Left lung (tissue), 10 donors: ENCODE measurements around the gene ROR2. TPM values are rescaled to one million over a fixed set of nuclear protein-coding genes. Genes with fewer than 3 reads are reported as not detected.
A peak's percentile ranks its signal among the peaks of the same experiment; 100 is the strongest.
"Not testable (repeated sequence)": the region's sequence is repeated elsewhere in the genome, so short reads cannot be mapped to it uniquely, and the experiment has no call there.

ENCODE experiments used
- ATAC-seq: fragments of 200-7000 bp; cut with Tn5 transposase; one replicate; pipeline ENCODE4 v1.9.1; 2020; ENCODE audit warnings: moderate library complexity
- DNase-seq, 4 donors: peaks; one replicate each; pipeline ENCODE4 v3.0.0-alpha.2; 2013 to 2020
- H3K27ac ChIP-seq, 2 donors: fragments of 200-600 bp; sonication (generic) in 1 of 2; one replicate each; pipeline versions ENCODE4 v1.5.0 to v1.8.0; 2020 to 2021
- H3K27me3 ChIP-seq, 2 donors: fragments of 200-600 bp; sonication (generic) in 1 of 2; one replicate each; pipeline versions ENCODE4 v1.5.0 to v1.8.0; 2020 to 2021
- H3K36me3 ChIP-seq, 2 donors: fragments of 200-600 bp; sonication (generic) in 1 of 2; one replicate each; pipeline versions ENCODE4 v1.5.0 to v1.8.0; 2020 to 2021
- H3K4me1 ChIP-seq, 2 donors: fragments of 200-600 bp; one replicate each; pipeline ENCODE4 v1.8.0; 2021
- H3K4me3 ChIP-seq, 2 donors: fragments of 200-600 bp; sonication (generic) in 1 of 2; one replicate each; pipeline versions ENCODE4 v1.5.0 to v1.8.0; 2020 to 2021; ENCODE audit warnings: mild to moderate bottlenecking in 1 of 2
- H3K9me3 ChIP-seq, 2 donors: fragments of 200-600 bp; sonication (generic) in 1 of 2; one replicate each; pipeline versions ENCODE4 v1.5.0 to v1.8.0; 2020 to 2021
- intact Hi-C, 2 donors: fragments of 100-400 bp; cut with DNase I; formaldehyde crosslinking; loops; one replicate each; pipeline versions ENCODE4 v1.11.2 to v1.14.2; 2022
- microRNA-seq, 2 donors: library from miRNA; unstranded; fragments of <30 nt; microRNA quantifications; one replicate each; pipeline ENCODE4, GENCODE V29; 2019
- polyA plus RNA-seq, 6 donors: library from polyadenylated mRNA; unstranded; fragments of 120-200 nt; gene quantifications; one replicate each; pipeline ENCODE4 v1.2.1, GENCODE V29; 2013; ENCODE audit not compliant: insufficient read length in 6 of 6
- total RNA-seq, 2 donors: library from RNA; stranded (reverse); fragmentation: NEBNext Ultra II Directional; extraction: Animal tissue kit (Norgen Biotek cat#: 25700); gene quantifications; one replicate each; pipeline ENCODE4 v1.2.1, GENCODE V29; 2021
- TF ChIP-seq, protein P1 (sequence below), 2 donors: fragments of 200-600 bp; sonication (generic) in 1 of 2; IDR thresholded peaks; one replicate each; pipeline versions ENCODE4 v1.5.0 to v1.8.0; 2021; ENCODE audit warnings: antibody characterized with exemption in 2 of 2
- donor health status: DM: no; HTN: yes; CAD: no.
- donor health status: DM: no; HTN: no; CAD: no.

ROR2 gene
- total and polyA plus RNA-seq, 8 donors: 11.5 to 36.5 (median 29.7) TPM

- H3K4me3 ChIP-seq: no peak overlapping the region
- H3K4me1 ChIP-seq: peaks cover 0 to 3% of the 10 kb centered on the region in 2 donors
- no peaks in the 10 kb centered on the region for H3K36me3 ChIP-seq
- H3K27me3 ChIP-seq: peaks cover 0 to 3% of the 10 kb centered on the region in 2 donors
- H3K9me3 ChIP-seq: peaks cover 0 to 4% of the 10 kb centered on the region in 2 donors
- DNase-seq: no peak
- intact Hi-C loops: no loop called here
- TF ChIP-seq, protein P1, sequence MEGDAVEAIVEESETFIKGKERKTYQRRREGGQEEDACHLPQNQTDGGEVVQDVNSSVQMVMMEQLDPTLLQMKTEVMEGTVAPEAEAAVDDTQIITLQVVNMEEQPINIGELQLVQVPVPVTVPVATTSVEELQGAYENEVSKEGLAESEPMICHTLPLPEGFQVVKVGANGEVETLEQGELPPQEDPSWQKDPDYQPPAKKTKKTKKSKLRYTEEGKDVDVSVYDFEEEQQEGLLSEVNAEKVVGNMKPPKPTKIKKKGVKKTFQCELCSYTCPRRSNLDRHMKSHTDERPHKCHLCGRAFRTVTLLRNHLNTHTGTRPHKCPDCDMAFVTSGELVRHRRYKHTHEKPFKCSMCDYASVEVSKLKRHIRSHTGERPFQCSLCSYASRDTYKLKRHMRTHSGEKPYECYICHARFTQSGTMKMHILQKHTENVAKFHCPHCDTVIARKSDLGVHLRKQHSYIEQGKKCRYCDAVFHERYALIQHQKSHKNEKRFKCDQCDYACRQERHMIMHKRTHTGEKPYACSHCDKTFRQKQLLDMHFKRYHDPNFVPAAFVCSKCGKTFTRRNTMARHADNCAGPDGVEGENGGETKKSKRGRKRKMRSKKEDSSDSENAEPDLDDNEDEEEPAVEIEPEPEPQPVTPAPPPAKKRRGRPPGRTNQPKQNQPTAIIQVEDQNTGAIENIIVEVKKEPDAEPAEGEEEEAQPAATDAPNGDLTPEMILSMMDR (IDR thresholded peaks at IDR 0.05): no peak
- ATAC-seq: no peak
- H3K27ac ChIP-seq: no peak overlapping the region
Measured at GRCh38 chr9:91517801-91518200, 432.2 kb downstream of the ROR2 start.

GRCh38 chr9:91517332-91517731 lies 432.7 kb downstream of the ROR2 start:
- H3K27me3 ChIP-seq, H3K27ac ChIP-seq, H3K4me1 ChIP-seq, H3K9me3 ChIP-seq, intact Hi-C loops, H3K36me3 ChIP-seq, ATAC-seq, DNase-seq, H3K4me3 ChIP-seq: not testable (repeated sequence)

DNA sequence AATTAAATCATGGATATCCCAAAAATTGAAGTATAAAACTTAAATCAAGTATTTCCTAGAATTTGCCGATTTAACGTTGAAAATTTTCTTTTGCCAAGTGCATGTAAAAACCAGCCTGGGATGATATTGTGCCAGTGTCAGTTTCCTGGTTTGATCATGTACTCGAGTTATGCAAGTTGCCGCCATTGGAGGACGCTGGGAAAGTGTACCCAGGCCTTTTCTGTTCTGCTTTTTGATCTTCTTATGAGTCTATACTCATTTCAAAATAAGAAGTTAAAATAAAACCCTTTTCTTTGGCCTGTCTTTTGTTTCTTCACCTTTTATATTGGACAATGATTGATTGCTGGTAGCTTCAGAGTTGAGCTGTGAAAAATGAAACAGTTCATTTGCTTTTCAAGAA lies 433.3 kb downstream of the ROR2 start:
- peaks cover 0 to 3% of the 10 kb centered on the region in 2 donors for H3K27me3 ChIP-seq
- H3K4me3 ChIP-seq: no peak overlapping the region
- ATAC-seq (no peak), DNase-seq (no peak)
- peaks cover 0 to 8% of the 10 kb centered on the region in 2 donors for H3K9me3 ChIP-seq
- intact Hi-C loops: no loop called here
- H3K27ac ChIP-seq: no peak overlapping the region
- H3K4me1 ChIP-seq: peaks cover 0 to 3% of the 10 kb centered on the region in 2 donors
- TF ChIP-seq, protein P1 (IDR thresholded peaks at IDR 0.05): no peak
- no peaks in the 10 kb centered on the region for H3K36me3 ChIP-seq

GRCh38 chr9:91516081-91516480 lies 433.9 kb downstream of the ROR2 start:
- Histone ChIP-seq H3K4me1 (peaks cover 0 to 3% of the 10 kb centered on the region in 2 donors), H3K27ac (no peak overlapping the region), H3K9me3 (peaks cover 0 to 7% of the 10 kb centered on the region in 2 donors), H3K36me3 (no peaks in the 10 kb centered on the region), H3K4me3 (no peak overlapping the region), H3K27me3 (peaks cover 0 to 3% of the 10 kb centered on the region in 2 donors)
- no peak for ATAC-seq
- DNase-seq: no peak
- TF ChIP-seq, protein P1 (IDR thresholded peaks at IDR 0.05): no peak
- intact Hi-C loops: no loop called here

DNA sequence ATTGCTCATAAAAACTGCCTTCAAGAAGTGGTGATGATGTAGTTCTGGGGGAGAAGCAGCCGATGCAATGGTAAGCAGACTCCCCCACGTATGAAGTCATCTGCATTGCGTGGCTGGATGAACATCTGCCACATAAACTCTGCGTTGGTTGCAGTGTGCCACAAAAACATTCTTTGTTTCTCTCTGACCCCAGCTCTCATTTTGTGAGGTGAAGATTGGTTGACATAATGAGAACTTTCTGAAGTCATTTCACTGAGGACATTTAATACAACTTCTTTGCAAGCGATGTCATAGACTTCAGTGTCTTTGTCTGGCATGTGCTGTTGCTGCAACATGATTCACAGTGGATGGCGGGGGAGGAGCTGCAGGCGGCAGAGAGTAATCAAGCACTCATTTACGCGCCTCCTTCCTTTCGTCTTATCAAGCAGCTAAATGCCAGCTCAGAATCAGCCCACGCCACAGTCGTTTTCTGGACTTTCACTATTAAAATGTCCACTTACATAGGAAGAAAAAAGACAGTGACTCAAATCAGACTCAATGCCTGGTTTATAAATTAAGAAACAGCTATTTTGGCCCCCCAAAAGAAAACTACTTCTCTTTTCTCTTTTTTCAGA lies 434.8 kb downstream of the ROR2 start:
- Histone ChIP-seq H3K36me3 (no peaks in the 10 kb centered on the region), H3K27me3 (peaks cover 0 to 3% of the 10 kb centered on the region in 2 donors), H3K9me3 (peaks cover 0 to 4% of the 10 kb centered on the region in 2 donors), H3K4me3 (no peak overlapping the region), H3K27ac (peak overlapping the region in 1 of 2 donors; percentile 35), H3K4me1 (peaks cover 0 to 3% of the 10 kb centered on the region in 2 donors)
- TF ChIP-seq, protein P1 (IDR thresholded peaks at IDR 0.05): no peak
- no peak for DNase-seq
- ATAC-seq: peak; percentile 88
- intact Hi-C loops: no loop called here

Small RNAs within 50 kb of the gene (microRNA-seq; reads per million reads assigned to microRNA genes)
- gene MIR3910-1: 0 reads per million in 2 donors
- gene MIR3910-2: 0 reads per million in 2 donors

Other genes with a start within 250 kb of the ROR2 start
- gene SPTLC1, start 165.2 kb upstream of the ROR2 start, total RNA-seq: 10 to 100 TPM; 68.0 to 73.8 TPM
- 10 to 100 TPM; 79.4 to 91.6 (median 85.1) TPM for gene SPTLC1, start 165.2 kb upstream of the ROR2 start, polyA plus RNA-seq